IMR-90 (cell line): Measurements from ENCODE around the gene FCRLB. TPM values are rescaled to one million over a fixed set of nuclear protein-coding genes. Genes with fewer than 3 reads are reported as not detected.
A peak's percentile ranks its signal among the peaks of the same experiment; 100 is the strongest.

Experiments used
- ATAC-seq: fragments of 200-7000 bp; cut with Tn5 transposase; 2 replicates; pipeline ENCODE4 v1.9.1; 2020; ENCODE audit warnings: low read depth, mild to moderate bottlenecking, moderate library complexity
- BruUV-seq: library from RNA; stranded (reverse); fragments of 400-500 nt; replicated peaks from 2 replicates; lab custom pipeline; 2021; lab: Mats Ljungman, UMichigan
- CTCF ChIA-PET: fragments of 300-600 bp; formaldehyde crosslinking; extraction: SDS; loops from one replicate; lab custom pipeline; 2021; ENCODE audit warnings: antibody characterized with exemption; lab: Yijun Ruan, JAX
- POLR2A ChIA-PET: fragments of 300-600 bp; sonication (Branson Sonifier 250); formaldehyde crosslinking; loops from one replicate; lab custom pipeline; 2022; ENCODE audit warnings: antibody characterized with exemption; ENCODE audit not compliant: unreplicated experiment; lab: Charles Lee
- DNase-seq: peaks from one replicate; pipeline ENCODE4 v3.0.0; 2013
- H2AFZ ChIP-seq: replicated peaks from 2 replicates; pipeline ENCODE3; 2013; ENCODE audit warnings: low read length, mild to moderate bottlenecking; ENCODE audit not compliant: poor library complexity
- H2AK5ac ChIP-seq: 2 replicates; pipeline ENCODE4 v1.6.1; 2013; ENCODE audit warnings: low read depth, low read length, inconsistent platforms
- H2AK9ac ChIP-seq: replicated peaks from 2 replicates; pipeline ENCODE3; 2013; ENCODE audit warnings: mild to moderate bottlenecking, low read depth, low read length, moderate library complexity; ENCODE audit not compliant: poor library complexity
- H2BK120ac ChIP-seq: 2 replicates; pipeline ENCODE4 v1.6.1; 2013; ENCODE audit warnings: low read depth, low read length, inconsistent platforms
- H2BK15ac ChIP-seq: 3 replicates; pipeline ENCODE4 v1.6.1; 2013; ENCODE audit warnings: low read depth, low read length, inconsistent platforms
- H2BK20ac ChIP-seq: 2 replicates; pipeline ENCODE4 v1.6.1; 2013; ENCODE audit warnings: low read depth, mild to moderate bottlenecking, inconsistent platforms, low read length, moderate library complexity
- H2BK5ac ChIP-seq: 2 replicates; pipeline ENCODE4 v1.6.1; 2013; ENCODE audit warnings: mild to moderate bottlenecking, low read depth, low read length, inconsistent platforms; ENCODE audit not compliant: poor library complexity, severe bottlenecking
- H3K14ac ChIP-seq: replicated peaks from 2 replicates; pipeline ENCODE4 v1.6.1; 2013; ENCODE audit warnings: low read depth, low read length, inconsistent platforms
- H3K18ac ChIP-seq: 2 replicates; pipeline ENCODE4 v1.6.1; 2013; ENCODE audit warnings: low read depth, low read length, control low read depth
- H3K23ac ChIP-seq: 2 replicates; pipeline ENCODE4 v1.6.1; 2013; ENCODE audit warnings: low read depth, low read length, inconsistent platforms
- H3K27ac ChIP-seq: 2 replicates; pipeline ENCODE4 v1.5.1; 2013; ENCODE audit warnings: mild to moderate bottlenecking, control low read depth, low read length; ENCODE audit not compliant: insufficient read depth
- H3K27me3 ChIP-seq: 2 replicates; pipeline ENCODE4 v1.6.1; 2013; ENCODE audit warnings: low read length; ENCODE audit not compliant: control insufficient read depth, insufficient read depth
- H3K36me3 ChIP-seq: 2 replicates; pipeline ENCODE4 v1.6.1; 2013; ENCODE audit warnings: low read length, mixed read lengths; ENCODE audit not compliant: control insufficient read depth, insufficient read depth
- H3K4ac ChIP-seq: 2 replicates; pipeline ENCODE4 v1.6.1; 2013; ENCODE audit warnings: low read depth, low read length, inconsistent platforms
- H3K4me1 ChIP-seq: 2 replicates; pipeline ENCODE4 v1.6.1; 2013; ENCODE audit warnings: low read length, mixed read lengths; ENCODE audit not compliant: control insufficient read depth, insufficient read depth
- H3K4me2 ChIP-seq: 2 replicates; pipeline ENCODE4 v1.6.1; 2013; ENCODE audit warnings: low read depth, mild to moderate bottlenecking, control low read depth, low read length, moderate library complexity
- H3K4me3 ChIP-seq: 2 replicates; pipeline ENCODE4 v1.5.1; 2013; ENCODE audit warnings: low read depth, mild to moderate bottlenecking, control low read depth, low read length, moderate library complexity; ENCODE audit not compliant: insufficient read depth
- H3K56ac ChIP-seq: 2 replicates; pipeline ENCODE4 v1.6.1; 2013; ENCODE audit warnings: low read length, inconsistent platforms; ENCODE audit not compliant: insufficient read depth; ENCODE audit errors: extremely low read depth
- H3K79me1 ChIP-seq, 2 experiments: 2 replicates each; pipeline ENCODE4 v1.6.1; 2013; ENCODE audit warnings: low read length in 2 of 2, inconsistent platforms in 1 of 2, low read depth in 1 of 2
- H3K9ac ChIP-seq: 2 replicates; pipeline ENCODE4 v1.6.1; 2013; ENCODE audit warnings: low read depth, low read length, control low read depth
- H3K9me1 ChIP-seq: 2 replicates; pipeline ENCODE4 v1.6.1; 2013; ENCODE audit warnings: low read length, inconsistent platforms; ENCODE audit not compliant: insufficient read depth
- H3K9me3 ChIP-seq: 2 replicates; pipeline ENCODE4 v1.6.1; 2013; ENCODE audit warnings: low read length; ENCODE audit not compliant: control insufficient read depth, insufficient read depth
- H4K20me1 ChIP-seq: 2 replicates; pipeline ENCODE4 v1.6.1; 2013; ENCODE audit warnings: low read length, inconsistent platforms; ENCODE audit not compliant: insufficient read depth
- H4K5ac ChIP-seq: 2 replicates; pipeline ENCODE4 v1.6.1; 2013; ENCODE audit warnings: mild to moderate bottlenecking, low read depth, low read length, control low read depth
- H4K8ac ChIP-seq, 2 experiments: 2 replicates each; pipeline ENCODE4 v1.6.1; 2013; ENCODE audit warnings: low read depth in 2 of 2, low read length in 2 of 2, control low read depth in 1 of 2, inconsistent platforms in 1 of 2
- H4K91ac ChIP-seq: 2 replicates; pipeline ENCODE4 v1.6.1; 2013; ENCODE audit warnings: low read depth, low read length, inconsistent platforms; ENCODE audit not compliant: insufficient read depth
- BHLHE40 ChIP-seq: fragments of 150-350 bp; IDR thresholded peaks from 2 replicates; pipeline ENCODE4 v1.6.1; 2016; ENCODE audit warnings: mild to moderate bottlenecking, low read depth, low read length
- CEBPB ChIP-seq: IDR thresholded peaks from 2 replicates; pipeline ENCODE4 v1.6.1; 2012; ENCODE audit warnings: low read depth, low read length, improper control_type of control experiment
- CHD1 ChIP-seq: IDR thresholded peaks from 2 replicates; pipeline ENCODE4 v1.6.1; 2012; ENCODE audit warnings: low read depth, low read length, improper control_type of control experiment
- FOS ChIP-seq: fragments of 150-350 bp; IDR thresholded peaks from 2 replicates; pipeline ENCODE4 v1.6.1; 2016; ENCODE audit warnings: low read depth, low read length
- MAFK ChIP-seq: IDR thresholded peaks from 2 replicates; pipeline ENCODE4 v1.6.1; 2012; ENCODE audit warnings: low read depth, low read length, improper control_type of control experiment
- MAZ ChIP-seq: IDR thresholded peaks from 2 replicates; pipeline ENCODE4 v1.6.1; 2012; ENCODE audit warnings: low read depth, mild to moderate bottlenecking, low read length, improper control_type of control experiment, moderate library complexity, borderline replicate concordance
- MXI1 ChIP-seq: IDR thresholded peaks from 2 replicates; pipeline ENCODE4 v1.6.1; 2012; ENCODE audit warnings: low read depth, mild to moderate bottlenecking, low read length, moderate library complexity, borderline replicate concordance
- NFE2L2 ChIP-seq: fragments of 150-350 bp; IDR thresholded peaks from 2 replicates; pipeline ENCODE4 v1.6.1; 2016; ENCODE audit warnings: low read depth, mild to moderate bottlenecking, low read length
- POLR2A ChIP-seq: IDR thresholded peaks from 2 replicates; pipeline ENCODE4 v1.6.1; 2012; ENCODE audit warnings: mild to moderate bottlenecking, low read depth, low read length
- RAD21 ChIP-seq: IDR thresholded peaks from 2 replicates; pipeline ENCODE4 v1.6.1; 2012; ENCODE audit warnings: low read length, improper control_type of control experiment
- RCOR1 ChIP-seq: IDR thresholded peaks from 2 replicates; pipeline ENCODE4 v1.6.1; 2012; ENCODE audit warnings: mild to moderate bottlenecking, low read length, improper control_type of control experiment; ENCODE audit not compliant: insufficient replicate concordance
- RFX5 ChIP-seq: IDR thresholded peaks from 2 replicates; pipeline ENCODE4 v1.8.0; 2012; ENCODE audit warnings: low read depth, mild to moderate bottlenecking, low read length, moderate library complexity
- SMC3 ChIP-seq: fragments of 150-350 bp; IDR thresholded peaks from 2 replicates; pipeline ENCODE4 v1.6.1; 2016; ENCODE audit warnings: low read depth, mild to moderate bottlenecking, antibody characterized with exemption, low read length, moderate library complexity
- WGBS, 2 experiments: methylation state at CpG; one replicate each; pipeline versions ENCODE4 v1.1.5 to v1.1.7; 2013; ENCODE audit warnings: missing lambda C conversion rate in 2 of 2; ENCODE audit not compliant: insufficient read length in 1 of 2; ENCODE audit errors: extremely low coverage in 2 of 2; 5-methylcytosine and 5-hydroxymethylcytosine counted together
- dilution Hi-C: fragments of 300-500 bp; cut with HindIII; formaldehyde crosslinking; loops from one replicate; pipeline ENCODE4 v1.14.3; 2018; ENCODE audit warnings: low sequenced_read_pairs; ENCODE audit not compliant: unreplicated experiment
- in situ Hi-C: fragments of 300-500 bp; cut with MboI; formaldehyde crosslinking; loops from 3 replicates; pipeline ENCODE4 v1.14.3; 2019; ENCODE audit warnings: low sequenced_read_pairs, inconsistent platforms, mixed read lengths
- intact Hi-C: fragments of 100-400 bp; cut with micrococcal nuclease; formaldehyde crosslinking; loops from 2 replicates; pipeline ENCODE4 v1.10.0; 2022
- polyA plus RNA-seq, 3 experiments: library from polyadenylated mRNA; depleted of rRNA; stranded (reverse); fragments of >200 nt; gene quantifications; 2 replicates each; pipeline ENCODE4 v1.2.3, GENCODE V29; 2012; ENCODE audit warnings: low replicate concordance in 1 of 3
- total RNA-seq: library from RNA; depleted of rRNA; stranded (reverse); fragments of >200 nt; gene quantifications from 2 replicates; pipeline ENCODE4 v1.2.3, GENCODE V29; 2012
- TF ChIP-seq, protein P1 (sequence below): fragments of 150-350 bp; IDR thresholded peaks from 2 replicates; pipeline ENCODE4 v1.6.1; 2016; ENCODE audit warnings: low read depth, mild to moderate bottlenecking, low read length, moderate library complexity, borderline replicate concordance
- TF ChIP-seq, protein P2 (sequence below): fragments of 150-350 bp; IDR thresholded peaks from 2 replicates; pipeline ENCODE4 v1.6.1; 2017; ENCODE audit warnings: mild to moderate bottlenecking, antibody characterized with exemption, low read length, low read depth

Gene FCRLB
- total and polyA plus RNA-seq, 2 of the 4 experiments (the other 2 are of a cell fraction), result 0.90 to 2.2 TPM

DNA sequence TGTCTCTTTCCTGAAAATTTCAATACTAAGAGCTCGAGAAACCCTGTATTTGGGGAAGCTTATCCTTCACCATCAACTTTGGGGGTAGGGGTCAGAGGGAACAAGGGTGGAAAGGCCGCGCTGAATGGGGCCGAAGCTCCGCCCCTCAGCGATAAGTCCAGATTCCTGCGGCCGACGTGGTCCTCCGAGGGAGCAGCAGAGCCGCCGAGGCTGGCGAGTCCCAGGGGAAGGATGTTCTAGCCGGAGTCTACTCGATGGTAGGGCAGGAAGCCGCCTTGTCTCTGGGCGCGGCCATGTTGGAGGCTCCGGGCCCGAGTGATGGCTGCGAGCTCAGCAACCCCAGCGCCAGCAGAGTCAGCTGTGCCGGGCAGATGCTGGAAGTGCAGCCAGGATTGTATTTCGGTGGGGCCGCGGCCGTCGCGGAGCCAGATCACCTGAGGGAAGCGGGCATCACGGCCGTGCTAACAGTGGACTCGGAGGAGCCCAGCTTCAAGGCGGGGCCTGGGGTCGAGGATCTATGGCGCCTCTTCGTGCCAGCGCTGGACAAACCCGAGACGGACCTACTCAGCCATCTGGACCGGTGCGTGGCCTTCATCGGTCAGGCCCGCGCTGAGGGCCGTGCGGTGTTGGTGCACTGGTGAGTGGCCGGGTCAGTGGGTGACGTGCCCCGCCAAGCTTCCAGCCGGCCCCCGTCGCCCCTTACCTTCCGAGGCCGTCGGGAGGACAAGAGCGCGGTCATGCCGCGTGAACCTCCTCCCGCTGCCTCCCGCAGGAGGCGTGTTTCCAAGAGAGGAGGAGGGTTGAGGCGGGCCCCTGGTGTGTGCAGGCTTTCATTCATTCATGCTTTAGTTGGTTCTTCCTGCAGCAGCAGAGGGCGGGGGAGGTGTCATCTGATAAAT, 28.4 kb downstream of the FCRLB start, which contains the start of gene DUSP12:
DUSP12 (plus strand) TSS at position 278 of the 899 bp plus-strand sequence; CDS start at position 294, 16 bp downstream.
- Histone ChIP-seq H3K9me3 (no peaks in the 10 kb centered on the region), H2BK120ac (peak within 1 kb of the TSS; percentile 71), H4K91ac (peak within 1 kb of the TSS; percentile 78), H3K27ac (peak within 1 kb of the TSS; percentile 97), H3K18ac (peak within 1 kb of the TSS; percentile 79; the same call in 1 of the 2 replicates), H3K79me1 (peaks cover 18 to 26% of the 10 kb centered on the region in 2 experiments), H4K5ac (peak within 1 kb of the TSS; percentile 86), H2BK20ac (no peak within 1 kb of the TSS), H2BK15ac (no peak within 1 kb of the TSS), H3K14ac (peak within 1 kb of the TSS; percentile 95), H3K9ac (peak within 1 kb of the TSS; percentile 96), H2AK9ac (peak within 1 kb of the TSS; percentile 68), H3K4me2 (peak within 1 kb of the TSS; percentile 80), H3K36me3 (peaks cover 11% of the 10 kb centered on the region), H3K23ac (peak within 1 kb of the TSS; percentile 95), H3K56ac (peak within 1 kb of the TSS; percentile 83), H2AFZ (peak within 1 kb of the TSS; percentile 97), H3K9me1 (no peaks in the 10 kb centered on the region), H3K4me1 (no peaks in the 10 kb centered on the region), H3K4ac (peak within 1 kb of the TSS; percentile 97), H2BK5ac (peak within 1 kb of the TSS; percentile 94), H3K4me3 (peak within 1 kb of the TSS; percentile 91), H2AK5ac (peak within 1 kb of the TSS; percentile 76), H4K8ac (peak within 1 kb of the TSS; percentile 84 to 96), H4K20me1 (peaks cover 11% of the 10 kb centered on the region), H3K27me3 (no peaks in the 10 kb centered on the region)
- in situ Hi-C loops (loop anchor here (10.0 to 25.0 kb wide), 3 partner anchors 112 to 535 kb away; partner anchors contain the start of genes FCER1G and FCGR3B), dilution Hi-C loops (no loop called here), intact Hi-C loops (no loop called here)
- POLR2A ChIA-PET, result no interaction called here
- CTCF ChIA-PET, result interaction anchor here (0.6 to 1.2 kb wide), 7 partner anchors 12 to 947 kb away, joined by 3 to 8 read pairs (median 3); no protein-coding TSS in a partner anchor
- peak; percentile 98 for ATAC-seq
- no TSS peak for BruUV-seq
- peak; percentile 96 for DNase-seq
- 0% methylated on average over 31 of the region's 65 CpGs; no CpG with 5 or more reads in 1 of the 2 experiments for WGBS, 2 experiments
- TF ChIP-seq SMC3 (no peak), CHD1 (no peak), RCOR1 (peak; percentile 68), CEBPB (no peak), RFX5 (no peak), MXI1 (peak; percentile 65), BHLHE40 (no peak), MAFK (no peak), POLR2A (peak; percentile 79), NFE2L2 (no peak), RAD21 (no peak), MAZ (peak; percentile 61; the same call in 1 of the 2 replicates), FOS (no peak)
- TF ChIP-seq, protein P1, sequence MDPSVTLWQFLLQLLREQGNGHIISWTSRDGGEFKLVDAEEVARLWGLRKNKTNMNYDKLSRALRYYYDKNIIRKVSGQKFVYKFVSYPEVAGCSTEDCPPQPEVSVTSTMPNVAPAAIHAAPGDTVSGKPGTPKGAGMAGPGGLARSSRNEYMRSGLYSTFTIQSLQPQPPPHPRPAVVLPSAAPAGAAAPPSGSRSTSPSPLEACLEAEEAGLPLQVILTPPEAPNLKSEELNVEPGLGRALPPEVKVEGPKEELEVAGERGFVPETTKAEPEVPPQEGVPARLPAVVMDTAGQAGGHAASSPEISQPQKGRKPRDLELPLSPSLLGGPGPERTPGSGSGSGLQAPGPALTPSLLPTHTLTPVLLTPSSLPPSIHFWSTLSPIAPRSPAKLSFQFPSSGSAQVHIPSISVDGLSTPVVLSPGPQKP, result no peak
- TF ChIP-seq, protein P2, sequence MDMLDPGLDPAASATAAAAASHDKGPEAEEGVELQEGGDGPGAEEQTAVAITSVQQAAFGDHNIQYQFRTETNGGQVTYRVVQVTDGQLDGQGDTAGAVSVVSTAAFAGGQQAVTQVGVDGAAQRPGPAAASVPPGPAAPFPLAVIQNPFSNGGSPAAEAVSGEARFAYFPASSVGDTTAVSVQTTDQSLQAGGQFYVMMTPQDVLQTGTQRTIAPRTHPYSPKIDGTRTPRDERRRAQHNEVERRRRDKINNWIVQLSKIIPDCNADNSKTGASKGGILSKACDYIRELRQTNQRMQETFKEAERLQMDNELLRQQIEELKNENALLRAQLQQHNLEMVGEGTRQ, result no peak; the same call in 1 of the 2 replicates
